GM04503 (cell line): Measurements from ENCODE around the gene DOK3.

Source experiments
- DNase-seq: peaks from one replicate; pipeline ENCODE4 v3.0.0-alpha.2; 2012; ENCODE audit warnings: low read depth

DOK3 gene

GRCh38 chr5:177512736-177513380, 3.2 kb upstream of the DOK3 start:
- DNase-seq = no peak

- DNase-seq = no peak
Measured at GRCh38 chr5:177511796-177512675, 2.4 kb upstream of the DOK3 start.

GRCh38 chr5:177511181-177511580, 1.6 kb upstream of the DOK3 start:
- no peak for DNase-seq

- no peak for DNase-seq
Measured at GRCh38 chr5:177510567-177511053, 984 bp upstream of the DOK3 start.

- DNase-seq = no peak
Measured at GRCh38 chr5:177509991-177510566, 453 bp upstream of the DOK3 start.

GRCh38 chr5:177508837-177509236, 789 bp downstream of the DOK3 start:
- DNase-seq = no peak

- no peak for DNase-seq
Measured at GRCh38 chr5:177508221-177508611, 1.4 kb downstream of the DOK3 start.

- no peak for DNase-seq
Measured at GRCh38 chr5:177507596-177508220, 1.9 kb downstream of the DOK3 start.

- DNase-seq = no peak
Measured at GRCh38 chr5:177507165-177507564, 2.5 kb downstream of the DOK3 start.

GRCh38 chr5:177505075-177505474, 4.6 kb downstream of the DOK3 start:
- DNase-seq = no peak

GRCh38 chr5:177504086-177505056, 5.3 kb downstream of the DOK3 start:
- DNase-seq = no peak

- no peak for DNase-seq
Measured at GRCh38 chr5:177503351-177504085, 6.1 kb downstream of the DOK3 start.

- no peak for DNase-seq
Measured at GRCh38 chr5:177502886-177503285, 6.7 kb downstream of the DOK3 start.

GRCh38 chr5:177501874-177502678, 7.5 kb downstream of the DOK3 start:
- no peak for DNase-seq

GRCh38 chr5:177500685-177501522, 8.7 kb downstream of the DOK3 start:
- DNase-seq = peak; percentile 23

GRCh38 chr5:177499842-177500241, 9.8 kb downstream of the DOK3 start:
- DNase-seq = no peak

- DNase-seq = no peak
Measured at GRCh38 chr5:177498013-177498787, 11.4 kb downstream of the DOK3 start.
